ENCODE measurements around the gene PMS1.

- no peak for TF ChIP-seq CTCF (conservative IDR thresholded peaks at IDR 0.05)
- TF ChIP-seq ZFX (IDR thresholded peaks at IDR 0.05) = no peak
Observed at GRCh38 chr2:189900726-189901125, 116.5 kb downstream of the PMS1 start.

Data from C4-2B (cell line).